ENCODE measurements around the gene NPAS4.
"Not testable (repeated sequence)": the region's sequence is repeated elsewhere in the genome, so short reads cannot be mapped to it uniquely, and the experiment has no call there.

NPAS4 gene

DNA sequence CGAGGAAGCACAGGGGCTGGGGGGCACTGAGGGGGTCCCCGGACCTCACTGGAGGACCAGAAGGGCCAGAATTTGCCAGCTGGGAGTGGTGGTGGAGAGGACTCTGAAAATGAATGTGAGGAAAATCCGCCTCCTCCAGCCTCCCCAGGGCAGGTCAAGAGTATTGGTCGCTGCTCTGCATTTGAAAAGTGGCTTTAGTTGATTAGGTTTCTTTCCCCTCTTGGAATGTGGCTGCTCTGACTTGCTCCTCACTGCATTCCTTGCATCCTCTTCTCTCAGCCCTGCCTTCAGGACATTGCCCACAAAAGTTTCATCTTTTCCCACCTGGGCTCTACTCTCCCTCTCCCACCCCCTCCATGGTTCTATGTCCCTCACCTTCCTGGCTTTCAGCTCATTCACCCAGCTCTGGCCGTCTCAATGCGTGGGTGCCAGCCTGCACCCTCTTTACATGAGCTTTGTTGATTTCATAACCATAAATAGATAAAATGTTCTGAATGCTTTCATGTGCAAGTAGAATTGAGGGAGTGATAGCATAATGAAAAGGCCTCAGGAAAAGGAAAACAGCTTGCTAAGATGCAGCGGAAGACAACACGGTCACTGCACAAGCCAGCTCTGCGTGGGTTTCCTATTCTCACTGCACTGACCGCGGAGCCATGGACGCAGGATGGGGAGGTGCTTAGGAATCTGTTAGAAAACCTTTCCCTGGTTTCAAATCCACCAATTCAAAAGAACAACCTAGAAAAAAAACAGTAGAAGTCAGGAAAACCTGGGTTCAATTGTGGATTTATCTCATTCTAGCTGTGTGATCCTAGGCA, 6.5 kb upstream of the NPAS4 start:
- in situ Hi-C loops (cut with HindIII; ENCODE audit: low pct_ligation_motif_present, low pct_unique_long_range_greater_than_20kb, low sequenced_read_pairs) = loop anchor here (25.0 kb wide), 1 partner anchor 273 kb away; the partner anchor contains the start of gene RBM4B
- DNase-seq = no peak

DNA sequence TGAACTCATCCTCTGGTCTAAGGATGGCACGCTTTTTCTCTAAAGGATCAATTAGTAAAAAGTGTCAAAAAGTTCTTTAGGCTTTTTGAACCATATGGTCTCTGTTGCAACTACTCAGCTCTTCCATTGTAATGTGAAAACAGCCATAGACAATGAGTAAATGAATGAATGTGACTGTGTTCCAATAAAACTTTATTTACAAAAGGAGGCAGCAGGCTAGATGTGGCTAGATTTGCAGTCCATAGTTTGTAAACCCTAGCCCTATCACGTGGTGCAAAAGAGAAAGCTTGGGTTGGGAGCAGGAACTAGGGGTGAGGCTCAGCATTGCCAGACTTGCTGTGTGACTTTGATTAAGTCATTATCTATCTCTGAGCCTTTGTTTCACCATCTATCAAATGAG, 5.4 kb upstream of the NPAS4 start:
- DNase-seq = no peak
- in situ Hi-C loops (cut with HindIII; ENCODE audit: low pct_ligation_motif_present, low pct_unique_long_range_greater_than_20kb, low sequenced_read_pairs) = loop anchor here (25.0 kb wide), 1 partner anchor 272 kb away; the partner anchor contains the start of gene RBM4B

DNA sequence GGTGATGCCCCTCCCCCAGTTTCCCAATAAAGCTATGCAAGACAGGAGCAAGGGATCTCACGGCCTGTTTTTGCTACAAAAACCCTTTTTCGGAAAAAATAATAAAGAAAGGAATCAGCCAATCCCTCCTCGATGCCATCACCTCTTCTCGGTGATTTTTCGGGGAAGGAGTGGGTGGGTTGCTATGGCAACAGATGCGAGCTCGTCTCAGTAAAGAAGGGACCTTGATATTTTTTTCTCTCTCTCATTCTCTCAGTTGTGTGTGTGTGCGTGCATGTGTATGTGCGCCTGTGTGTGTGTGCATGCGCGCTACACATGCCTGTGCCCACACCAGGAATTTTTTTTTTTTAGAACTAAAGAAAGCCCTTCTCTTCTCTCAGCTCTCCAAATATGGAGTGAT, 3.8 kb upstream of the NPAS4 start:
- in situ Hi-C loops (cut with HindIII; ENCODE audit: low pct_ligation_motif_present, low pct_unique_long_range_greater_than_20kb, low sequenced_read_pairs) = loop anchor here (25.0 kb wide), 1 partner anchor 270 kb away; the partner anchor contains the start of gene RBM4B
- DNase-seq = no peak

DNA sequence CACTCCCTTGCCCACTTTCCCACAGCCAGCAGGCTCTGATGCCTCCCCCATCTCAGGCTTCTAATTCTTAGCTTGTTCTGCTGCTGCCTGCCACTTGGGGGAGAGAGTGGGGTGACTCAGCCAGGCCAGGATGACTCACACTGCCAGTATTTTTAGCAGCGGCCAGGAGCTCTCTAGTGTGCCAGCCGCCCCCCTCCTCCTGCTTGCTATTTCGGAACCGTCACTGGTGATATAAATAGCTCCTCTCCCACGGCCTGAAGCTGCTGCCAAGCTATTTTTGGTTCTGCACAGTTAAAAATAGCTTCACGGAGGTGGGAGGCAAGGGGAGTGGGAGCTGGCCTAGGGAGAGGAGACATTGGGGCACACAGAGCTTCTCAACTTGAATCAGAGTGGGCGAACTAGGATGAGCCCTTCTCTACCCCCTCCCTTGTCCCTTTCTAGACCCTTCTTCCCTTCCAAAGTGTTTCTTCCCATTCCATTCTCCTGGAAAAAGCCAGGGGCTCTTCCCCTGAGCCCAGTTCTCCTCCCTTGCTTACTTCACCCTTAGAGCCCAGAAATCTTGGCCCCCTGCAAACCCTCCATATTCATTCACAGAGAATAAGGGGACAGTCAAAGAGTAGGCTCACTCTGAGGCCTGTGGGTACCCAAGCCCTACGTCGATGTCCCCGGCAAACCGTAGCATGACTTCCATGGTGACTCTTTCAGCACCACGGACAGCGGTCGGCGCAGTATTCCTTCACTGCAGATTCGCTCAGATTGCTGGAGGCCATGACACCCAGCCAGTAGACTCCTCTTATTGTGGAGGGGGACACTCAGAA, 2.5 kb upstream of the NPAS4 start:
- peak; percentile 85 for DNase-seq
- in situ Hi-C loops (cut with HindIII; ENCODE audit: low pct_ligation_motif_present, low pct_unique_long_range_greater_than_20kb, low sequenced_read_pairs) = loop anchor here (25.0 kb wide), 1 partner anchor 269 kb away; the partner anchor contains the start of gene RBM4B

DNA sequence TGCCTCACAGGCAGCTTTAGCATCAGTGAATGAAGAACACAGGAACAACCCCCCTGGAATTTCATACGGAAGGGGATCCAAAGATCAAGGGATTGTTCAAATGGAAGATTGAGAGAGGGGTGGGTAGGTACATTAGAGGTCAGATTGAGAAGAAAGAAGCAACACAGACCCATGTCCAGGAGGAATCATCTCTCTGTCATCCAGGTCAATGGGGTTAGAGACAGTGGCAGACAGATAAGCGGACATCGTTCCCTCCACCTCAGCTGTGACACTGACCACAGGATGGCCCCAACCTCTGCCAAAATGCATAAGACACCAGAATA, 1.9 kb upstream of the NPAS4 start:
- in situ Hi-C loops (cut with HindIII; ENCODE audit: low pct_ligation_motif_present, low pct_unique_long_range_greater_than_20kb, low sequenced_read_pairs) = loop anchor here (25.0 kb wide), 1 partner anchor 268 kb away; the partner anchor contains the start of gene RBM4B
- DNase-seq = no peak

DNA sequence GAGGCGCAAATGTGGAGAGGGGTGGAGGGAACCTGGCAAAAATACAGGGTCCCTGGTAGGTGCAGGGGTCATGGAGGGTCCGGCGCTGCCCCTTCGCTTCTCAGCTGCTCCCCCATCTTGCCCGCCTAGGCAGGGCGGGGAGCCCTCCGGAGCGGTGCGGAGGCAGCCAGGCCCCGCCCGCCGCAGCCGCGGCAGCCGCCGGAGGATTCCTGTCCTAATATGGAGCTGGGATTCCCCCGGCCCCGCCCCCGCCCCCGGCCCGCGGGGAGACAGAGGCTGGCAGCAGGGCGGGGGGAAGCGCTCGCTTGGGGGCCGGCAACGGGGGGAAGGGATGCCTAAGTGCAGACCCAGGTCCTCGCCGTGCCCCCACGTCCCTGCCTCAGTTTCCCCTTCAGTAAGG, 1.0 kb upstream of the NPAS4 start:
- in situ Hi-C loops (cut with HindIII; ENCODE audit: low pct_ligation_motif_present, low pct_unique_long_range_greater_than_20kb, low sequenced_read_pairs) = loop anchor here (25.0 kb wide), 1 partner anchor 267 kb away; the partner anchor contains the start of gene RBM4B
- no peak for DNase-seq

DNA sequence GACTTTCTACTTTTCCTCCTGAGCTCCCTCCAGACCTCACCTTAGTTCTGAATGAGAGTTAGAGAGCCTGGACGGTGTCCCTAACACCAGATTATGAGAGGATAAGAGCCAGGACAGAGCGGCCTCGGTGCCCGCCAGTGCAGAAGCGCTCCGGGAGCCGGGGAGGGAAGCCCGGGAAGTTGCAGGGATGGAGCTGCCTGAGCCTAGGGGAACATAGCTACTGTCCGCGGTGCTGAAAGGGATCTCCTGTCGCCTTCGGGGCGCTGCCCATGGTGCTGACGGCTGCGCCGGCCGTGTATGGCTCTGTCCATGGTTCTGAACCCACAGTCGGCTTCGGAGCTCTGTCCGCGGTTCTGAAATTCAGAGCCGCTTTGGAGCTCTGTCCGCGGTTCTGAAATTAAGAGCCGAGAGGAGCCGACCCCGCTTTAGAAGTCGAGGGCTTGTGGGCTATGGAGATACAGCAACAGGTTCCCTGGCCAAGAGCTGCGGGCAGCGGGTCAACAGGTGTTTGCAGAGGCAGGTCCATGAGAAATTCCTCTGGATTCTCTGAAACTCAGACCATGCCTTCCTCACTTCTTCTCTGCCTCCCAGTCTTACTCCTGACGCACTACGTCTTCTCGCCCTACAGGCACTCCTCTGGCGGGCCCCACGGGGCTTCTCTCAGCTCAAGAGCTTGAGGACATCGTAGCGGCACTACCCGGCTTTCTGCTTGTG, 814 bp downstream of the NPAS4 start:
- in situ Hi-C loops (cut with HindIII; ENCODE audit: low pct_ligation_motif_present, low pct_unique_long_range_greater_than_20kb, low sequenced_read_pairs) = loop anchor here (25.0 kb wide), 1 partner anchor 266 kb away; the partner anchor contains the start of gene RBM4B

DNA sequence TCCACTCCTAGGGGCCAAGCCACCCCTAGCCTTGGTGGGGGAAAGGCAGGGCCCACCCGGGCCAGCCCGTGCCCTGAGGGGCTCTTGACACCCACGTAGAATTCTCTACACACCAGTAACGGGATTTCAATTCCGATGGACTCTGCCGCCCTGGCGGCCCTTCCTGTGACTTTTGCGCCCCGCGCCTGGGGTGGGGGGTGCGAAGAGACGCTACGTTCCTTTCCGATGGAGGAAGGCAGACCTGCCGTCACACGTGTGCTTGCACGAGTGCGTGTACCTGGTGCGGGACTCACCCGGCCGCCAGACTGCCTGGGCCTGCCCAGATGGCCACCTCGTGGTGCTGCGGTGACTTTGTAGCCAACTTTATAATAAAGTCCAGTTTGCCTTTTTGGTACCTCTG, 5.5 kb downstream of the NPAS4 start:
- DNase-seq = no peak
- in situ Hi-C loops (cut with HindIII; ENCODE audit: low pct_ligation_motif_present, low pct_unique_long_range_greater_than_20kb, low sequenced_read_pairs) = no loop called here

More for the DNA sequence above, 814 bp downstream of the NPAS4 start:
- DNase-seq = peak; percentile 80

DNA sequence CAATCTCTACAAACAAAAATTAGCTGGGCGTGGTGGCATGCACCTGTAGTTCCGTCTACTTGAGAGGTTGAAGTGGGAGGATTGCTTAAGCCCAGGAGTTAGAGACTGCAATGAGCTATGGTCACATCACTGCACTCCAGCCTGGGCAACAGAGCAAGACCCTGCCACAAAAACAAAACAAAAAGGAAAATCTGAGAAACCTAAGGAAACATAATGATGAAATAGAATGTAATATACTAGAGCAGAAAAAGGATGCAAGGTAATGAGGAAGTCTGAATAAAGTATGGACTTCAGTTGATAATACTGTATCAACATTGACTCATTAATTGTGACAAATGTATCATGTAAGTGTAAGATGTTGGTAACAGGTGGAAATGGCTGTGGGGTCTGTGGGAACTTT, 8.1 kb downstream of the NPAS4 start:
- in situ Hi-C loops (cut with HindIII; ENCODE audit: low pct_ligation_motif_present, low pct_unique_long_range_greater_than_20kb, low sequenced_read_pairs) = no loop called here
- DNase-seq = no peak

DNA sequence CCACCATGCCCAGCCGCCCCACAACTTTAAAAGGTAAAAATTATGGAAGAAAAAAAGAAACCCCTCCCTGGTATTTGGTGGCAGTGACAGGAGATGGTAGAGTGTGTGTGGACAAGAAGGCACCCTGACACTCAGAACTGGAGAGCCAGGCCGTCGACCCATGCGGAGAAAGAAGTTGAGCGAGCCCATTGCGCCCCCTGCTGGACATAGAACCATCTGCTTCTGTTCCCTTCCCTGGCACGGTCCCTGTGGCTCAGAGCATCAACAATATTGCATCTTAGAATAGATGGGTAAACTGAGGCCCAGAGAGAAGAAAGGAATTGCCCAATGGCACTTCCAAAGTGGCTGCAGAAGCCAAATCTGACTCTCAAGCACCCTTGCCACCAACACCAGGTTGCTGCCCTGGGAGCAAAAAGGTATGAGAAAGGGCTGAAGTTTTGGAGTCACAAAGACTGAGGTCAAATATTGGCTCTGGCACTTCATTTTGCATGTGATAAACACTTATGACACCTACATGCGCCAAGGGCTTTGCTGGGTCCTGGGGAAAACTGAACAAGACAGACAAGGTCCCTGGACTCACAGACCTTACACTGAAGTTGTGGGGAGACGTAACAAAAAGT, 9.3 kb downstream of the NPAS4 start:
- in situ Hi-C loops (cut with HindIII; ENCODE audit: low pct_ligation_motif_present, low pct_unique_long_range_greater_than_20kb, low sequenced_read_pairs) = no loop called here
- peak; percentile 60 for DNase-seq

DNA sequence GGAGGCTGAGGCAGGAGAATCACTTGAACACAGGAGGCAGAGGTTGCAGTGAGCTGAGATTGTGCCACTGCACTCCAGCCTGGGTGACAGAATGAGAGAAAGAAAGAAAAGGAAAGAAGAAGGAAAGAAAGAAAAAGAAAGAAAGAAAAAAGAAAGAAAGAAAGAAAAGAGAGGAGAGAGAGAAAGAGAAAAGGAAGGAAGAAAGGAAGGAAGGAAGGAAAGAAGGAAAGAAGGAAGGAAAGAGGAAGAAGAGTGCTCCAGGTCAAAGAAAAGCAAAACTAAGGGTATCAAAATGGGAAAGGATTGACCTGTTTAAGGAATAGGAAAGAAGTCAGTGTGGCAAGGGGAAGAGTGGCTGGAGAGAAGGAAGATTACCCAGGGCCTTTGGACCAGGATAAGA, 10.5 kb downstream of the NPAS4 start:
- in situ Hi-C loops (cut with HindIII; ENCODE audit: low pct_ligation_motif_present, low pct_unique_long_range_greater_than_20kb, low sequenced_read_pairs); DNase-seq: not testable (repeated sequence)

DNA sequence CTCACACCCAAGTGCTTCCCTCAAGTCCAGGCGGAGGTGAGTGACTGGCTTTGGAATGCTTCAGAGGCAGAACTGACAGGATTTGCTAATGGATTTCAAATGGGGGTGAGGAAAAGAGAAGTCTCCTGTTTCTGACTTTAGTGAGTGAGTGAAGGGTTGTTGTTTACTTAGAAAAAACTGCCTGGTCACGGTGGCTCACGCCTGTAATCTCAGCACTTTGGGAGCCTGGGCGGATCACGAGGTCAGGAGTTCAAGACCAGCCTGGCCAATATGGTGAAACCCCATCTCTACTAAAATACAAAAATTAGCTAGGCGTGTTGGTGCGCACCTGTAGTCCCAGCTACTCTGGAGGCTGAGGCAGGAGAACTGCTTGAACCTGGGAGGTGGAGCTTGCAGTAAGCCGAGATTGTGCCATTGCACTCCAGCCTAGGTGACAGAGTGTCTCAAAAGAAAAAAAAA, 11.1 kb downstream of the NPAS4 start:
- DNase-seq = not testable (repeated sequence)

DNA sequence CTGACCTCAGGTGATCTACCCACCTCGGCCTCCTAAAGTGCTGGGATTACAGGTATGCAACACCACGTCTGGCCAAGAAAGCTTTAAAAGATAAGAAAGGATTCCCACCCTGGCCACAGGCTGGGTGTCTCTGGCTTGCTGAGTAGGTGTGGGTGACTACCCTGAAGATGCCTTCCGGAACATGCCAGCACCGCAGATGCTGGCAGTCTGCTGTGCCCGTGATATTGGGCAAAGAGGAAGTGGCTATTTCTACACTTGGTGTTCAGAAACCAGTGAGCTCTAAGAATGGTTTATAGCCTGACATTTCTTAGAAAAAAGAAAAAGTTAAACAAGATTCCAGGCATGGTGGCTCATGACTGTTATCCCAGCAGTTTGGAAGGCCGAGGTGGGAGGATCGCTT, 11.8 kb downstream of the NPAS4 start:
- in situ Hi-C loops (cut with HindIII; ENCODE audit: low pct_ligation_motif_present, low pct_unique_long_range_greater_than_20kb, low sequenced_read_pairs) = no loop called here
- DNase-seq = no peak

More for the DNA sequence above, 11.1 kb downstream of the NPAS4 start:
- in situ Hi-C loops (cut with HindIII; ENCODE audit: low pct_ligation_motif_present, low pct_unique_long_range_greater_than_20kb, low sequenced_read_pairs) = not testable (repeated sequence)

DNA sequence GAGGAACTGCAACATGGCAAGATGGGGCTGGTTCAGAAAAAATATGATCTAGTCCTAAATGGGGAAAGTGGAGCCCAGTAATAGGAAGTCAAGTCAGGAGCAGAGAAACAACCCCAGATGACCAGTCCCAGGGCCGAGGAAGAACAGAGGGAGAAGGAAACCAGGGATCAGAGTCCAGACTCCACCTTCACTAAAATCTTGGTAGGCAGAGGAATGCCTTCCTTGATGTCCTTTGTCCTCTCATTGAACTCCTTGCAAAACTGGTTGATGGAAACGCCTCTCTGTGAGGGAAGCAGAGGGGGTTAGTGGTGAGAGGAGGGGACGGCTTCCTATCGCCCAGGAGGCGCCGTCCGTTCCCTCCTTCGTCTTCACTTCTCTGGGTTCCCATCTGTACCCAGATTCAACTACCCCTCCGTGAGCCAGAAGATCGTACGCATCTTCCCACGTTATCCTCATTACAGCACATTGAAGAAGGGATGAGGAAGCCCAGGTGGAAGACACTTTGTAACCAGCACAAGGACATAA, 17.2 kb downstream of the NPAS4 start:
- no peak for DNase-seq

DNA sequence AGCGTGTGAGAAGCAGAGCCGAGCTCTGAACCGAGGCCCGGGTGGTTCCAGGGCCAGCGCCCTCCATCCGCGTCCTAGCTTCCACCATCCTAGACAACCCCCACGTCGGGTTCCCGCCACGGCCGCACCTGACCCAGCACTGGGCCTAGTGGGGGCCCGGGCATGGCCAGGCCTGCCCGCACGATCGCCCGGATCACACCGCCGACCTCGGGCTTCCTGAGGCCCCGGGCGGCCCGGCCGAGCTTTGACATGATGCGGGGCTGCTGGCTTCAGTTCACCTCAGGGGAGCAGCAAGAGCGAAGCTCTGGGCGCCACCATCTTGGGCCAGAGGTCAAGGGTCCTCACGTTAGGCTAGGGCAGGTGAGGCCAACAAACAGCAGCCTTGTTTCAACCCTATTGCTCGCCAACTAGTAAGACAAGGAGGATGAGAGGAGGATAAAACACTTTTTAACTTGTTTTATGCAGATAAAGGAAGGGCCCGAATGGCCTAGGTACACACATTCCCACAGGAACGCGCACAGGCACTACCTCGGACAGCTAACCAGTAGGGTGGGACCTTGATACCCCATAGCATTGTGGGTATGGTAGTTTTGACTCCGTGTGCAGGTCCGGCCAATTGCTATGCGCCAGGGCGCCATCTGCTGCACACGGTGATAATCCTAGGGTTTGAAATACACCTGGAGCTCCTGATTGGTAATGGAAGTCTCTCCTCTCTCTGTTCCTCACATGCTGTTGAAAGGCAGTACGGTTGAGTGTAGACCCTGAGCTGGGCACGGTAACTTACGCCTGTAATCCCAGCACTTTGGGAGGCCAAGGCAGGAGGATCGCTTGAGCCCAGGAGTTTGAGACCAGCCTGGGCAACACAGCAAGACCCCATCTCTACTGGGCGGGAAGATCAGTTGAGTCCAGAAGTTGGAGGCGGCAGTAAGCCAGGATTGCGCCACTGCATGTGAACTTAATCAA, 17.9 kb downstream of the NPAS4 start, which contains the start of gene MRPL11:
TSS of gene MRPL11 (minus strand) at position 345 of the 963 bp plus-strand sequence. CDS start at position 251, 94 bp downstream.
- in situ Hi-C loops (cut with HindIII; ENCODE audit: low pct_ligation_motif_present, low pct_unique_long_range_greater_than_20kb, low sequenced_read_pairs) = no loop called here
- DNase-seq = peak; percentile 92

More for the DNA sequence above, 17.2 kb downstream of the NPAS4 start:
- in situ Hi-C loops (cut with HindIII; ENCODE audit: low pct_ligation_motif_present, low pct_unique_long_range_greater_than_20kb, low sequenced_read_pairs) = no loop called here

DNA sequence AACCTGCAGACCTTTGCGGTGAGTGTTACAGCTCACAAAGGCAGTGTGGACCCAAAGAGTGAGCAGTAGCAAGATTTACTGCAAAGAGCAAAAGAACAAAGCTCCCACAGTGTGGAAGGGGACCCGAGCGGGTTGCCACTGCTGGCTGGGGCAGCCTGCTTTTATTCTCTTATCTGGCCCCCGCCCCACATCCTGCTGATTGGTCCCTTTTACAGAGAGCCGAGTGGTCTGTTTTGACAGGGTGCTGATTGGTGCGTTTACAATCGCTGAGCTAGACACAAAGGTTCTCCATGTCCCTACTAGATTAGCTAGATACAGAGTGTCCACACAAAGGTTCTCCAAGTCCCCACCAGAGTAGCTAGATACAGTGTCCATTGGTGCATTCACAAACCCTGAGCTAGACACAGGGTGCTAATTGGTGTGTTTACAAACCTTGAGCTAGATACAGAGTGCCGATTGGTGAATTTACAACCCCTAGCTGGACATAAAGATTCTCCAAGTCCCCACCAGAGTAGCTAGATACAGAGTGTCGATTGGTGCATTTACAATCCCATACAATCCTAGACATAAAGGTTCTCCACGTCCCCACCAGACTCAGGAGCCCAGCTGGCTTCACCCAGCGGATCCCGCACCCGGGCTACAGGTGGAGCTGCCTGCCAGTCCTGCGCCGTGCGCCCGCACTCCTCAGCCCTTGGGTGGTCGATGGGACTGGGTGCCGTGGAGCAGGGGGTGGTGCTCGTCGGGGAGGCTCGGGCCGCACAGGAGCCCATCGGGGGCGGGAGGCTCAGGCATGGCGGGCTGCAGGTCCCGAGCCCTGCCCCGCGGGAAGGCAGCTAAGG, 19.5 kb downstream of the NPAS4 start:
- in situ Hi-C loops (cut with HindIII; ENCODE audit: low pct_ligation_motif_present, low pct_unique_long_range_greater_than_20kb, low sequenced_read_pairs); DNase-seq: not testable (repeated sequence)

Measured in ACHN (cell line).